ENCODE data around the gene TAC4. TPM values are rescaled to one million over a fixed set of nuclear protein-coding genes. Genes with fewer than 3 reads are reported as not detected.
A peak's percentile ranks its signal among the peaks of the same experiment; 100 is the strongest.

TAC4 gene
- total and polyA plus RNA-seq, 4 experiments from 2014 or later, result not detected

DNA sequence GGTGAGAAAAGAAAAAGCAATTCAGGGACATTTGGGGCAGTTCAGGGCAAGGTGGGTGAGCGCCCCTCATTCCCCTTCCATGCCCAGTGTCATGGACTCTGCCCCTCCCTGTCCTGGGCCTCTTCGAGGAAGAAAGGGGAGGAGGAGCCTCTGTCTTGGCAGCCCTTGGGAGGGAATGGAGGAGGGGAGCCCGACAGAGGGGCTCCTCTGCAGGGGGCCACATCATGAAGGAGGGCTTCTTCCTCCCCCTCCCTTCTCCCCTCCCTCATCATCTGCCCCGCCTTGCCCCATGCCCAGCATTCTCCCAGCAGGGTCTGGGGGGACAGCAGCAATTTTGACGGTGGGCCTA lies 33.2 kb upstream of the TAC4 start:
- Mint-ChIP-seq H3K27me3 (peaks cover 30 to 40% of the 10 kb centered on the region in 2 donors), H3K4me3 (no peak overlapping the region), H3K27ac (no peak overlapping the region), H3K36me3 (no peaks in the 10 kb centered on the region), H3K4me1 (peaks cover 0 to 7% (median 1%) of the 10 kb centered on the region in 4 donors), H3K9me3 (no peaks in the 10 kb centered on the region)
- H3K36me3 ChIP-seq (ENCODE audit: insufficient read depth, low read length), result no peaks in the 10 kb centered on the region
- no peaks in the 10 kb centered on the region for H3K9me3 ChIP-seq (ENCODE audit: control insufficient read depth in 1 of 2, low read length in 2 of 2)
- H3K27ac ChIP-seq (ENCODE audit: low read depth, low read length), result no peak overlapping the region
- ChIA-PET POLR2A (ENCODE audit: partially characterized antibody) (interaction anchor here (0.5 to 1.5 kb wide), 3 partner anchors 116 to 764 kb away, joined by 3 to 11 read pairs (median 3); no protein-coding TSS in a partner anchor), CTCF (ENCODE audit: partially characterized antibody) (interaction anchor here (0.9 to 8.7 kb wide), 6 partner anchors 10 to 207 kb away, joined by 3 to 95 read pairs (median 4); partner anchors contain the start of gene DLX3)
- H3K4me3 ChIP-seq (ENCODE audit: low read length in 2 of 2), result no peak overlapping the region
- DNase-seq, result no peak
- intact Hi-C loops (cut with micrococcal nuclease), result loop anchor here (5.0 kb wide), 1 partner anchor 71 kb away; no protein-coding TSS in a partner anchor
- H3K4me1 ChIP-seq (ENCODE audit: insufficient read depth, low read length), result peaks cover 10% of the 10 kb centered on the region
- H3K27me3 ChIP-seq (ENCODE audit: insufficient read depth, low read length), result peaks cover 18% of the 10 kb centered on the region

DNA sequence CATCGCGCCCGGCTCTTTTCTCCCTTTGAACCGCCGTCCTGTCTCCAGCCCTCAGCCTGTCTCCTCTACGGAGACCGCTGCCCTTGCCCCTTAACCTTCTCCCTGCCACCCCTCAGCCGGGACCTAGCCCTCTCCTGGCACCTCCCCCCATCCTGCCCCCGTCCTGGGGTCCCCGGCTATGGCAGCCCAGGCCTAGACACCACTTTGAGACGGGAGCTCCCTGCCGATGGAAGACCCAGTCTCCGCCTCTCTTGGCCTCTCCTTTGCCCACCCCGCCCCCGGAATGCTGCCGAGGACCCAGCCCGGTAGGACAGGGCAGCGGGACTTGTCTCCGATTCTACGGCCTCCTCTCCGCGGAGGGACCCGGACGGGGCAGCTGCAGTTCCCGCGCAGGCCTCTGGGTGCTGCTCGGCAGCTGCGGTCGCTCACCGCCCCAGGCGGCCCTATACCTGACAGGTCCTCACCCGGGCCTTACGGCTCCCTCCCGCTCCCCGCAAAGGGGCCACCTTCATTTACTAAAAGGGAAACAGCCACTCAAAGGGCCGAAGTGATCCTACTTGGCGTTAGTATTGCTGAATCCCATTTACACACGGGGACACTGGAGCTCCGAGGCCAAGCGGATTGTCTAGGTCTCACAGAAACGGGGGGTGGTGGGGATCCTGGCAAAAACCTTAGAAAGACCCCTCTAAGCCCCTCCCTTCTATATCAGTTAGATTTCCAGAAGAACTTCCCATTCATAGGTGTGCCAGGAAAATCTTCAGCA lies 32.6 kb upstream of the TAC4 start:
- Histone ChIP-seq H3K36me3 (ENCODE audit: insufficient read depth, low read length) (no peaks in the 10 kb centered on the region), H3K27me3 (ENCODE audit: insufficient read depth, low read length) (peaks cover 18% of the 10 kb centered on the region), H3K9me3 (ENCODE audit: control insufficient read depth in 1 of 2, low read length in 2 of 2) (no peaks in the 10 kb centered on the region), H3K4me3 (ENCODE audit: low read length in 2 of 2) (no peak overlapping the region), H3K4me1 (ENCODE audit: insufficient read depth, low read length) (peaks cover 10% of the 10 kb centered on the region), H3K27ac (ENCODE audit: low read depth, low read length) (no peak overlapping the region)
- peak overlapping the region in 4 of 8 donors; percentile 22 to 52 (median 42) for H3K4me3 Mint-ChIP-seq
- intact Hi-C loops (cut with micrococcal nuclease), result loop anchor here (1.0 to 5.0 kb wide), 2 partner anchors 72 to 118 kb away; no protein-coding TSS in a partner anchor
- no peaks in the 10 kb centered on the region for H3K36me3 Mint-ChIP-seq
- DNase-seq, result peak; percentile 56 to 70 (median 64)
- no peaks in the 10 kb centered on the region for H3K9me3 Mint-ChIP-seq
- POLR2A ChIA-PET (ENCODE audit: partially characterized antibody), result interaction anchor here (1.0 to 1.5 kb wide), 2 partner anchors 116 to 118 kb away, joined by 3 to 11 read pairs; no protein-coding TSS in a partner anchor
- CTCF ChIA-PET (ENCODE audit: partially characterized antibody), result interaction anchor here (0.8 to 8.7 kb wide), 8 partner anchors 9 to 323 kb away, joined by 3 to 95 read pairs (median 3); partner anchors contain the start of gene DLX3
- peaks cover 0 to 7% (median 1%) of the 10 kb centered on the region in 4 donors for H3K4me1 Mint-ChIP-seq
- peaks cover 25 to 40% of the 10 kb centered on the region in 2 donors for H3K27me3 Mint-ChIP-seq
- H3K27ac Mint-ChIP-seq, result no peak overlapping the region

DNA sequence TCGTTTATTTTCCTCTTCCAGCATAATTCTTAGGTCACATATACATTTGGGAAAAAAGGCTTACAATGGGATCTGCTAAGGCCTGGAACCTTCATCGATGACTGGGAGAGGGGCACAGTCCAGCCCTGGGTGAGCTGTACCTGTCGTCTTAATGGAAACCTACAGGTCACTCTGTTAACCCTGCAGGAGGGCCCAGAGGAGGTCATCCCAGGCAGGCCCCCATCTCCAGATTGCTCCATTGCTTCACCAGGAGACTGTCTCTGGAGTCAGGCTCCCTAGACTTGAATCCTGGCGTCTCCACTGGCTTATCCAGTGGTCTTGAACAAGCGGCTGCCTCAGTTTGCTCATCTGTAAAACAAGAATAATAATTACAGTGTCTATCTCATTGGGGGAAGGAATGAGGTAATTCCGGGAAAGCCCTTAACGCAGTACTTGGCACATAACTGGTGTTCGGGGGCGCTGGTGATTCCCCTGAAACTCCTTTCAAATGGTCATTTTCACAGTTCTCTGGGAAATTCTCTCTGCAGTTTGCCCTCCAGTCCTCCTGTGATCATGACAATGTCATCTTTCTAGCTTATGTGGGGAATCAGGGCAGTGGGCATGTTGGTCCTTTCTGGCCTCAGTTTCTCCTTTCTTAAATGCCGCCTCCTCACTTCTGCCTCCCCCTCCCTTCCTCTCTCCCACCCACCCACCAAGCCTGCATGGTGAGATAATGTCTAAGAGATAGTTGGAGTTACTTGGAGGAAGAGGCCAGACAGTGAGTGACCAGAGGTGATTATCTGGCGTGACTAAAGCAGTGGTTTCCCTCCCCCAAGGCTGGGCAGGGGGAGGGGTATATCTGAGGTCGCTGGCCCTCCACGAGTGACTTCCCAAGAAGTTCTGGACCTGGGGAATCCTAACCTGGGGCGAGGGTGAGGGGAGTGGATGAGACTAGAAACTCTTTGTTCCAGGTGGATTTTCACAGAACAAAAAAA lies 31.3 kb upstream of the TAC4 start:
- Histone ChIP-seq H3K27ac (ENCODE audit: low read depth, low read length) (no peak overlapping the region), H3K36me3 (ENCODE audit: insufficient read depth, low read length) (no peaks in the 10 kb centered on the region), H3K4me3 (ENCODE audit: low read length in 2 of 2) (no peak overlapping the region), H3K9me3 (ENCODE audit: control insufficient read depth in 1 of 2, low read length in 2 of 2) (no peaks in the 10 kb centered on the region), H3K27me3 (ENCODE audit: insufficient read depth, low read length) (peaks cover 18% of the 10 kb centered on the region), H3K4me1 (ENCODE audit: insufficient read depth, low read length) (peaks cover 10% of the 10 kb centered on the region)
- CTCF ChIA-PET (ENCODE audit: partially characterized antibody), result interaction anchor here (0.8 to 8.7 kb wide), 3 partner anchors 27 to 118 kb away, joined by 3 to 95 read pairs (median 4); partner anchors contain the start of gene DLX3
- POLR2A ChIA-PET (ENCODE audit: partially characterized antibody), result no interaction called here
- intact Hi-C loops (cut with micrococcal nuclease), result no loop called here
- Mint-ChIP-seq H3K4me3 (no peak overlapping the region), H3K36me3 (no peaks in the 10 kb centered on the region), H3K9me3 (no peaks in the 10 kb centered on the region), H3K27ac (no peak overlapping the region), H3K27me3 (peaks cover 25 to 42% of the 10 kb centered on the region in 2 donors), H3K4me1 (peaks cover 0 to 14% (median 1%) of the 10 kb centered on the region in 4 donors)
- no peak for DNase-seq

DNA sequence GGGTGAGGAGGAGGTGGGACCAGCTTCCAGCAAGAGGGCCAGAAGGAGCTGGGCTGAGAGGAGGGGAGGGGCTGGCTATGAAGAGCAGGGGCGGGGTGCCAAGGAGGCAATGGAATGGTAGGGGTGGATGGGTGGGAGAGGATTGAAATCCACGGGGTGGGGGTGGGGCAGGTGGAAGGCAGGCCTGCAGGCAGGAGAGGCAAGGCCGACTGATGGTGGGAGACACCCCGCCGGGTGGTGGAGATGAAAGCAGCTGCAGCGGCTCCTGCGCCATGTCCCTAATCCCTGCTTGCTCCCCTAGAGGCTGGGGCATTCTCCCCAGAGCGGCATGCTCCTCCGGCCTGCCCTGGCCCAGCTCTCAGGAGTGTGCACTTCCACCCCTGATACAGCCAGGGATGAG lies 27.8 kb upstream of the TAC4 start:
- no peak overlapping the region for H3K27ac ChIP-seq (ENCODE audit: low read depth, low read length)
- Mint-ChIP-seq H3K4me3 (no peak overlapping the region), H3K27me3 (peaks cover 18 to 27% of the 10 kb centered on the region in 2 donors), H3K36me3 (no peaks in the 10 kb centered on the region), H3K9me3 (no peaks in the 10 kb centered on the region), H3K27ac (no peak overlapping the region), H3K4me1 (peaks cover 10 to 27% (median 13%) of the 10 kb centered on the region in 4 donors)
- ChIA-PET POLR2A (ENCODE audit: partially characterized antibody) (no interaction called here), CTCF (ENCODE audit: partially characterized antibody) (interaction anchor here (1.3 to 8.7 kb wide), 2 partner anchors 11 to 122 kb away, joined by 4 to 95 read pairs; partner anchors contain the start of gene DLX3)
- H3K4me3 ChIP-seq (ENCODE audit: low read length in 2 of 2), result no peak overlapping the region
- no peaks in the 10 kb centered on the region for H3K9me3 ChIP-seq (ENCODE audit: control insufficient read depth in 1 of 2, low read length in 2 of 2)
- no peak for DNase-seq
- H3K4me1 ChIP-seq (ENCODE audit: insufficient read depth, low read length), result peaks cover 20% of the 10 kb centered on the region
- H3K36me3 ChIP-seq (ENCODE audit: insufficient read depth, low read length), result no peaks in the 10 kb centered on the region
- H3K27me3 ChIP-seq (ENCODE audit: insufficient read depth, low read length), result peaks cover 8% of the 10 kb centered on the region
- intact Hi-C loops (cut with micrococcal nuclease), result no loop called here

GRCh38 chr17:49874911-49875310 lies 27.0 kb upstream of the TAC4 start:
- CTCF ChIA-PET (ENCODE audit: partially characterized antibody), result interaction anchor here (8.7 kb wide), 1 partner anchor 122 kb away, joined by 95 read pairs; the partner anchor contains the start of gene DLX3
- H3K4me3 ChIP-seq (ENCODE audit: low read length in 2 of 2), result no peak overlapping the region
- no peak overlapping the region for H3K27ac ChIP-seq (ENCODE audit: low read depth, low read length)
- peaks cover 14% of the 10 kb centered on the region for H3K4me1 ChIP-seq (ENCODE audit: insufficient read depth, low read length)
- no peaks in the 10 kb centered on the region for H3K9me3 ChIP-seq (ENCODE audit: control insufficient read depth in 1 of 2, low read length in 2 of 2)
- peak overlapping the region in 2 of 7 donors; percentile 36 to 50 for H3K27ac Mint-ChIP-seq
- no peaks in the 10 kb centered on the region for H3K36me3 Mint-ChIP-seq
- H3K27me3 Mint-ChIP-seq, result peaks cover 13 to 22% of the 10 kb centered on the region in 2 donors
- H3K27me3 ChIP-seq (ENCODE audit: insufficient read depth, low read length), result peaks cover 6% of the 10 kb centered on the region
- peaks cover 9 to 22% (median 13%) of the 10 kb centered on the region in 4 donors for H3K4me1 Mint-ChIP-seq
- no peak overlapping the region for H3K4me3 Mint-ChIP-seq
- no peaks in the 10 kb centered on the region for H3K36me3 ChIP-seq (ENCODE audit: insufficient read depth, low read length)
- no peaks in the 10 kb centered on the region for H3K9me3 Mint-ChIP-seq
- no peak for DNase-seq
- POLR2A ChIA-PET (ENCODE audit: partially characterized antibody), result no interaction called here
- intact Hi-C loops (cut with micrococcal nuclease), result no loop called here

- Histone ChIP-seq H3K4me1 (ENCODE audit: insufficient read depth, low read length) (peaks cover 14% of the 10 kb centered on the region), H3K27ac (ENCODE audit: low read depth, low read length) (no peak overlapping the region), H3K4me3 (ENCODE audit: low read length in 2 of 2) (no peak overlapping the region), H3K36me3 (ENCODE audit: insufficient read depth, low read length) (no peaks in the 10 kb centered on the region), H3K27me3 (ENCODE audit: insufficient read depth, low read length) (no peaks in the 10 kb centered on the region), H3K9me3 (ENCODE audit: control insufficient read depth in 1 of 2, low read length in 2 of 2) (no peaks in the 10 kb centered on the region)
- no peak for DNase-seq
- Mint-ChIP-seq H3K9me3 (no peaks in the 10 kb centered on the region), H3K4me1 (peaks cover 9 to 22% (median 13%) of the 10 kb centered on the region in 4 donors), H3K27me3 (peaks cover 6 to 16% of the 10 kb centered on the region in 2 donors), H3K4me3 (no peak overlapping the region), H3K36me3 (no peaks in the 10 kb centered on the region), H3K27ac (peak overlapping the region in 2 of 7 donors; percentile 7 to 19)
- CTCF ChIA-PET (ENCODE audit: partially characterized antibody), result interaction anchor here (8.7 kb wide), 1 partner anchor 123 kb away, joined by 95 read pairs; the partner anchor contains the start of gene DLX3
- POLR2A ChIA-PET (ENCODE audit: partially characterized antibody), result no interaction called here
- intact Hi-C loops (cut with micrococcal nuclease), result no loop called here
Measured at GRCh38 chr17:49873926-49874325, 26.1 kb upstream of the TAC4 start.

Measured in CD4-positive, alpha-beta memory T cell (primary cell).